Bronchial epithelial cell (primary cell): ENCODE data around the gene ZNF608. TPM values are rescaled to one million over a fixed set of nuclear protein-coding genes. Genes with fewer than 3 reads are reported as not detected.

Experiments
- DNase-seq: peaks from one replicate; pipeline ENCODE4 v3.0.0-alpha.2; 2010; ENCODE audit warnings: low read depth
- FAIRE-seq: peaks from 2 replicates; lab custom pipeline; 2011; peaks lifted over from hg19 to GRCh38; lab: Jason Lieb, UNC
- H3K27me3 ChIP-seq: 2 replicates; pipeline ENCODE4 v1.5.1; 2011; ENCODE audit warnings: low read length; ENCODE audit not compliant: control insufficient read depth, insufficient read depth
- H3K36me3 ChIP-seq: 2 replicates; pipeline ENCODE4 v1.5.1; 2011; ENCODE audit warnings: low read length; ENCODE audit not compliant: control insufficient read depth, insufficient read depth
- H3K4me3 ChIP-seq: 2 replicates; pipeline ENCODE4 v1.5.1; 2011; ENCODE audit warnings: mild to moderate bottlenecking, low read depth, low read length, control low read depth
- CTCF ChIP-seq: IDR thresholded peaks from 2 replicates; pipeline ENCODE4 v1.5.1; 2011; ENCODE audit warnings: mild to moderate bottlenecking, moderate library complexity, low read length, control low read depth, inconsistent platforms; ENCODE audit not compliant: insufficient read depth, severe bottlenecking
- total RNA-seq: library from RNA; depleted of rRNA; stranded (reverse); fragments of >200 nt; gene quantifications from 2 replicates; pipeline ENCODE4 v1.2.1, GENCODE V29; 2014

ZNF608 gene
- total RNA-seq, 1 donor from 2014 or later, result 4.5 TPM

- FAIRE-seq, result no peak
- no peak for TF ChIP-seq CTCF
These were observed 44.5 kb downstream of the ZNF608 start for GRCh38 chr5:124701873-124702425.

DNA sequence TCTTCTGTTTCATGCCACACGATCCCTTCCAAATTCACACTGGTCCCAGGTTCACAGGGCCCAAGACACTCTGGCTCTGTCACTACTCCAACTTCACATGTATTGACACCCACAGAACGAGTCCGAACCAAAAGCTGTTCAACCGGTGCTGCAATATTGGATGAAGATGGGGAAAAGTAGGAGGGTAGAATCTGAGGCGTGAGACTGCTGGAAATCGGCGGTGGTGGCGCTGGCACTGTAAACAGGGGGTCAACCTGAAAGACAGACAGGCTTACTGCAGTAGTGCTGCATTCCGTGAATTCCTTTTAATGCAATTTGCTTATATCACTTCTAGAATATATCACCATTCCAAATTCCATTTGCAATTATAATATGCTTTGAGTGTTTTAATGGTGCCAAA is 45.4 kb downstream of the ZNF608 start:
- no peak for TF ChIP-seq CTCF
- peak; percentile 21 for DNase-seq
- Histone ChIP-seq H3K36me3 (no peaks in the 10 kb centered on the region), H3K27me3 (no peaks in the 10 kb centered on the region), H3K4me3 (no peak overlapping the region)
- FAIRE-seq, result no peak

More at GRCh38 chr5:124701873-124702425, 44.5 kb downstream of the ZNF608 start:
- no peak for DNase-seq
- Histone ChIP-seq H3K36me3 (no peaks in the 10 kb centered on the region), H3K4me3 (no peak overlapping the region), H3K27me3 (no peaks in the 10 kb centered on the region)

DNA sequence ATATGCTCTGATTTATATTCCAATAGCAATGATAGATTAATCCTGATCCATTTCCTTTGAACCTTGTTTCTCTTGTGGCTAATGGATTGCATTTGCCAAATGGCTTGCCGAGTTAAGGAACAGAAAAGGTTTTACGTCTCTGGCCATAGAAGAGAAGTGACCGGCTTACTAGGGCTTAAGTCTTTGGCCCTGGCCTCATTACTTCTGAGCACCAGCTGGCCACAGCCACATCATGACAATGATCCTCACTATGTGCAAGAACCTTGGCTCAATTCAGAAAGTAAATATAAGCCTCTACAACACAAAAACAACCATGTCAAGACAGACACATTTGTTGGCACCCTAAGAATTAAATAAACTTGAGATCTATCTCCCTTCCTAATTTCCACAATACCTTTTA is 46.1 kb downstream of the ZNF608 start:
- H3K36me3 ChIP-seq, result no peaks in the 10 kb centered on the region
- TF ChIP-seq CTCF, result no peak
- no peaks in the 10 kb centered on the region for H3K27me3 ChIP-seq
- DNase-seq (no peak), FAIRE-seq (no peak)
- H3K4me3 ChIP-seq, result no peak overlapping the region

DNA sequence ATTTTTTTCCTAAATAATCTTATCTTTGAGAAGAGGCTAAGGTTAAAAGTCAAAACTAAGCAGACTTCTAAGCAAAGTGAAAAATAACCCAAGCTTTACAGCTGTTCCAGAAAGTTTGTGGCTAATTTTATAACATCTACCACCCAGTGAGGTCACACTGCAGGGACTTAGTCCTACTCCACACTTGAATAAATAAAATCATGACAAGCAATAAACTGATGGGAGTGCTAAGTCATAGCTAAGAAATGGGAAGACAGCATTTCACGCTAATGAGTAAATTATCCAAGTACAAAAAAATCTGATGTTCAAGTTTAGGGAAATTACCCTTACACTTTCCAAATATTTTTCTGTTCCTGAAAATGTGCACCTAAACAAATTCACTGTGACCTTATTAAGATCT is 47.7 kb downstream of the ZNF608 start:
- DNase-seq (no peak), FAIRE-seq (no peak)
- Histone ChIP-seq H3K27me3 (no peaks in the 10 kb centered on the region), H3K4me3 (no peak overlapping the region), H3K36me3 (no peaks in the 10 kb centered on the region)
- TF ChIP-seq CTCF, result no peak

DNA sequence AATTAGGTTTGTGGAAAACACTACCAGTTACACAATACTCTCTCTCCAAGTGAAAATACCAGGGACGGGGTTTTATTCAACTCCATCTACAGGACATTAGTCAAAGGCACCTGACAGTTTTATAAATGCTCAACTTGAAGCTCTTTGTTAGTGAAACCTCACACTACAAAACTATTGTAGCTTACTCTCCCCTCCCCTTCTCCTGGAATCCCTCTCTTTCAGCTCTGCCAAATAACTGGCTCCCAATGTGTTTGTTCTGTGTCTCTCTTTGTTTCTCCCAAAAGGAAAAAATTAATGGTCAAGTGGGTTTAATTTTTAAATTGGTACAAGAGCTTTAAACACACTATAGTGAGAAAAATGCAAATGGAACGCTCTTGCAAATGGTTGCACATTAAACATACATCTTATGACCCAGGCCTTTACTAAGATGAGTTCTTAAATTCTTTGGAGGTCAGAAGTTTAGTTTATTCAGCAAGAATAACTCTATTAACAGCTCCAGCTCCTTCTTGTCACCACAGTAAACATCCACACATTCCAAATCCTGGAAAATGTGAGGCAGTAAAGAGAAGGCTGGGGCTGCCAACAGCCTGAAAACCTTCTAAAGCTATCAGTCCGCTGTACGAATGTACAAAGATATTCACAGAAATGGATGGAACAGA is 48.4 kb downstream of the ZNF608 start:
- FAIRE-seq (no peak), DNase-seq (no peak)
- Histone ChIP-seq H3K36me3 (no peaks in the 10 kb centered on the region), H3K4me3 (no peak overlapping the region), H3K27me3 (no peaks in the 10 kb centered on the region)
- TF ChIP-seq CTCF, result no peak
